ENCODE data around the gene ZNF562.
"Not testable (repeated sequence)": the region's sequence is repeated elsewhere in the genome, so short reads cannot be mapped to it uniquely, and the experiment has no call there.

DNA sequence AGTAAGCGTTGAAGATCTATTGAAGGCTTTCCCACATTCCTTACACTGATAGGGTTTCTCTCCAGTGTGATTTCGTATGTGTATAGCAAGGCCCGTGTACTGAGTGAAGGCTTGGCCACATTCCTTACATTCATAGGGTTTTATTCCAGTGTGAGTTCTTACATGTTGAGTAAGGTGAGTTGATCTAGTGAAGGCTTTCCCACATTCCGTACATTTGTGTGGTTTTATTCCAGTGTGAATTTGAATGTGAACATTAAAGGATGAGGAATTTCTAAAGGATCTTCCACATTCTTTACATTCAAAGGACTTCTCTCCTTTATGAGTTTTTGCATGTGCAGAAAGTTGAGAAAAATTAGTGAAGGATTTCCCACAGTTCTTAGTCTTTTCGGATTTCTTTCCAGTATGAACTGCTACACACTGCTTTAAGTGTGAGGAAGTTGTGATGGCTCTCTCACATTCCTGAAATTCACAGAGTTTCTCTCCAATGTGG, 21.8 kb downstream of the ZNF562 start:
- TF ChIP-seq, protein P1, sequence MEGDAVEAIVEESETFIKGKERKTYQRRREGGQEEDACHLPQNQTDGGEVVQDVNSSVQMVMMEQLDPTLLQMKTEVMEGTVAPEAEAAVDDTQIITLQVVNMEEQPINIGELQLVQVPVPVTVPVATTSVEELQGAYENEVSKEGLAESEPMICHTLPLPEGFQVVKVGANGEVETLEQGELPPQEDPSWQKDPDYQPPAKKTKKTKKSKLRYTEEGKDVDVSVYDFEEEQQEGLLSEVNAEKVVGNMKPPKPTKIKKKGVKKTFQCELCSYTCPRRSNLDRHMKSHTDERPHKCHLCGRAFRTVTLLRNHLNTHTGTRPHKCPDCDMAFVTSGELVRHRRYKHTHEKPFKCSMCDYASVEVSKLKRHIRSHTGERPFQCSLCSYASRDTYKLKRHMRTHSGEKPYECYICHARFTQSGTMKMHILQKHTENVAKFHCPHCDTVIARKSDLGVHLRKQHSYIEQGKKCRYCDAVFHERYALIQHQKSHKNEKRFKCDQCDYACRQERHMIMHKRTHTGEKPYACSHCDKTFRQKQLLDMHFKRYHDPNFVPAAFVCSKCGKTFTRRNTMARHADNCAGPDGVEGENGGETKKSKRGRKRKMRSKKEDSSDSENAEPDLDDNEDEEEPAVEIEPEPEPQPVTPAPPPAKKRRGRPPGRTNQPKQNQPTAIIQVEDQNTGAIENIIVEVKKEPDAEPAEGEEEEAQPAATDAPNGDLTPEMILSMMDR (IDR thresholded peaks at IDR 0.05): not testable (repeated sequence)
- not testable (repeated sequence) for TF ChIP-seq EZH2phosphoT487 (IDR thresholded peaks at IDR 0.05)

Data from neural progenitor cell (in vitro differentiated cells).